ENCODE data around the gene ZFYVE9. TPM values are rescaled to one million over a fixed set of nuclear protein-coding genes. Genes with fewer than 3 reads are reported as not detected.

ZFYVE9 gene
- total and polyA plus RNA-seq, 2 experiments from 2014 or later, result 5.4 to 27.3 TPM

GRCh38 chr1:52233463-52233862, 91.6 kb downstream of the ZFYVE9 start:
- H3K27me3 Mint-ChIP-seq (ENCODE audit: insufficient read depth, low read depth, poor library complexity), result no peaks in the 10 kb centered on the region
- Histone ChIP-seq H3K4me3 (no peak overlapping the region), H3K27ac (ENCODE audit: low read depth) (no peak overlapping the region), H3K4me1 (ENCODE audit: insufficient read depth) (no peaks in the 10 kb centered on the region), H4K20me1 (replicated peaks; ENCODE audit: insufficient read depth) (no peaks in the 10 kb centered on the region), H3K4me2 (no peak overlapping the region), H3K36me3 (ENCODE audit: insufficient read depth) (no peaks in the 10 kb centered on the region), H2AFZ (no peak overlapping the region), H3K9me2 (ENCODE audit: insufficient read depth) (no peaks in the 10 kb centered on the region), H3K27me3 (ENCODE audit: insufficient read depth) (no peaks in the 10 kb centered on the region), H3K79me2 (replicated peaks; ENCODE audit: insufficient read depth) (0 out of 2 replicates have a peak, but pooled peaks cover 4% of the 10 kb centered on the region), H3F3A (replicated peaks; ENCODE audit: low read depth) (no peaks in the 10 kb centered on the region)
- no peak for DNase-seq (ENCODE audit: low spot score)
- no peaks in the 10 kb centered on the region for H3K9me3 Mint-ChIP-seq
- ATAC-seq, result no peak
- H3K4me3 Mint-ChIP-seq, result no peak overlapping the region
- peaks cover 6% of the 10 kb centered on the region; the same call in 2 of the 3 replicates for H3K4me1 Mint-ChIP-seq
- TF ChIP-seq NANOG (IDR thresholded peaks at IDR 0.05; ENCODE audit: borderline replicate concordance), result no peak
- no peak for TF ChIP-seq ETS1 (IDR thresholded peaks at IDR 0.05)
- no peak for TF ChIP-seq STAT1 (IDR thresholded peaks at IDR 0.05; ENCODE audit: unreplicated experiment)
- no peaks in the 10 kb centered on the region for H3K36me3 Mint-ChIP-seq (ENCODE audit: low read depth)
- no peak overlapping the region for H3K27ac Mint-ChIP-seq

GRCh38 chr1:52234014-52234413, 92.1 kb downstream of the ZFYVE9 start:
- no peaks in the 10 kb centered on the region for H3K27me3 ChIP-seq (ENCODE audit: insufficient read depth)
- H3K27ac Mint-ChIP-seq, result no peak overlapping the region
- H3F3A ChIP-seq (replicated peaks; ENCODE audit: low read depth), result no peaks in the 10 kb centered on the region
- ATAC-seq (no peak), DNase-seq (ENCODE audit: low spot score) (no peak)
- H3K9me2 ChIP-seq (ENCODE audit: insufficient read depth), result no peaks in the 10 kb centered on the region
- H3K4me3 Mint-ChIP-seq, result no peak overlapping the region
- no peaks in the 10 kb centered on the region for H3K36me3 ChIP-seq (ENCODE audit: insufficient read depth)
- peaks cover 6% of the 10 kb centered on the region; the same call in 2 of the 3 replicates for H3K4me1 Mint-ChIP-seq
- no peak overlapping the region for H3K4me2 ChIP-seq
- H3K4me3 ChIP-seq, result no peak overlapping the region
- no peak overlapping the region for H2AFZ ChIP-seq
- H4K20me1 ChIP-seq (replicated peaks; ENCODE audit: insufficient read depth), result no peaks in the 10 kb centered on the region
- no peaks in the 10 kb centered on the region for H3K36me3 Mint-ChIP-seq (ENCODE audit: low read depth)
- 0 out of 2 replicates have a peak, but pooled peaks cover under 1% of the 10 kb centered on the region for H3K79me2 ChIP-seq (replicated peaks; ENCODE audit: insufficient read depth)
- H3K27ac ChIP-seq (ENCODE audit: low read depth), result no peak overlapping the region
- H3K9me3 Mint-ChIP-seq, result no peaks in the 10 kb centered on the region
- H3K27me3 Mint-ChIP-seq (ENCODE audit: insufficient read depth, low read depth, poor library complexity), result no peaks in the 10 kb centered on the region
- no peaks in the 10 kb centered on the region for H3K4me1 ChIP-seq (ENCODE audit: insufficient read depth)
- TF ChIP-seq JUNB (IDR thresholded peaks at IDR 0.05; ENCODE audit: unreplicated experiment), result no peak
- no peak for TF ChIP-seq CREB1 (CRISPR knock-in tag; IDR thresholded peaks at IDR 0.05; ENCODE audit: low read depth)
- no peak for TF ChIP-seq NANOG (IDR thresholded peaks at IDR 0.05; ENCODE audit: borderline replicate concordance)
- TF ChIP-seq REST (IDR thresholded peaks at IDR 0.05; ENCODE audit: unreplicated experiment), result no peak
- TF ChIP-seq ZNF331 (CRISPR knock-in tag; IDR thresholded peaks at IDR 0.05; ENCODE audit: low read depth), result no peak
- TF ChIP-seq POLR2AphosphoS5 (IDR thresholded peaks at IDR 0.05; ENCODE audit: low read depth), result no peak
- TF ChIP-seq EZH2 (IDR thresholded peaks at IDR 0.05; ENCODE audit: low read depth, unreplicated experiment), result no peak
- no peak for TF ChIP-seq STAT1 (IDR thresholded peaks at IDR 0.05; ENCODE audit: unreplicated experiment)
- no peak for TF ChIP-seq ETS1 (IDR thresholded peaks at IDR 0.05)
- no peak for TF ChIP-seq CTCF (conservative IDR thresholded peaks at IDR 0.05; ENCODE audit: low read depth in 2 of 2)
- no peak for TF ChIP-seq ZNF114 (CRISPR knock-in tag; IDR thresholded peaks at IDR 0.05)

Measured in GM23338 (cell line).